Measurements from ENCODE around the gene C6orf15. TPM values are rescaled to one million over a fixed set of nuclear protein-coding genes. Genes with fewer than 3 reads are reported as not detected.
"Not testable (repeated sequence)": the region's sequence is repeated elsewhere in the genome, so short reads cannot be mapped to it uniquely, and the experiment has no call there.

C6orf15 gene
- total RNA-seq, 4 donors from 2014 or later, result 1.6 TPM; not detected in 3

- DNase-seq, result no peak
- H3K4me1 ChIP-seq, result peaks cover 0 to 35% (median 11%) of the 10 kb centered on the region in 3 donors
- intact Hi-C loops (cut with DNase I), result no loop called here
- TF ChIP-seq POLR2A (IDR thresholded peaks at IDR 0.05), result no peak
- TF ChIP-seq CTCF (IDR thresholded peaks at IDR 0.05), result no peak
- no peak overlapping the region for H3K27ac ChIP-seq
- H3K9me3 ChIP-seq, result no peaks in the 10 kb centered on the region
- 53 to 58% methylated on average over 4 of the region's 4 CpGs for WGBS, 2 donors
- H3K4me3 ChIP-seq, result no peak overlapping the region
- no peaks in the 10 kb centered on the region for H3K27me3 ChIP-seq
- H3K36me3 ChIP-seq, result no peaks in the 10 kb centered on the region
Measured at GRCh38 chr6:31074401-31074800, 38.0 kb downstream of the C6orf15 start.

- Histone ChIP-seq H3K36me3 (no peaks in the 10 kb centered on the region), H3K27me3 (no peaks in the 10 kb centered on the region), H3K9me3 (no peaks in the 10 kb centered on the region), H3K27ac (peak overlapping the region in 3 of 4 donors; percentile 2 to 53 (median 27)), H3K4me1 (peaks cover 0 to 58% (median 10%) of the 10 kb centered on the region in 3 donors), H3K4me3 (no peak overlapping the region)
- TF ChIP-seq POLR2A (IDR thresholded peaks at IDR 0.05) (no peak), CTCF (IDR thresholded peaks at IDR 0.05) (peak in 5 of 6 experiments; percentile 22 to 76 (median 62))
- intact Hi-C loops (cut with DNase I), result no loop called here
- 36 to 40% methylated on average over 5 to 6 of the region's 6 CpGs for WGBS, 2 donors
- no peak for DNase-seq
Measured at GRCh38 chr6:31070711-31071197, 41.6 kb downstream of the C6orf15 start.

GRCh38 chr6:31068669-31069340 lies 43.6 kb downstream of the C6orf15 start:
- H3K36me3 ChIP-seq, result no peaks in the 10 kb centered on the region
- peak overlapping the region in 2 of 4 donors; percentile 30 to 57 for H3K27ac ChIP-seq
- no peak overlapping the region for H3K4me3 ChIP-seq
- WGBS, 2 donors, result 41 to 60% methylated on average over 12 to 13 of the region's 13 CpGs
- TF ChIP-seq POLR2A (IDR thresholded peaks at IDR 0.05), result no peak
- TF ChIP-seq CTCF (IDR thresholded peaks at IDR 0.05), result peak; percentile 78 to 93 (median 82)
- H3K4me1 ChIP-seq, result peaks cover 0 to 71% (median 10%) of the 10 kb centered on the region in 3 donors
- no peaks in the 10 kb centered on the region for H3K27me3 ChIP-seq
- intact Hi-C loops (cut with DNase I), result loop anchor here (2.0 kb wide), 1 partner anchor 154 kb away; the partner anchor contains the start of gene VARS2
- no peaks in the 10 kb centered on the region for H3K9me3 ChIP-seq
- peak; percentile 18 for DNase-seq

- not testable (repeated sequence) for H3K9me3 ChIP-seq, H3K36me3 ChIP-seq, DNase-seq, H3K27me3 ChIP-seq
- H3K4me1 ChIP-seq, result peaks cover 0 to 74% (median 10%) of the 10 kb centered on the region in 3 donors
- WGBS, 2 donors, result 65 to 76% methylated on average over 3 to 4 of the region's 11 CpGs
- H3K4me3 ChIP-seq, result peak overlapping the region in 1 of 4 donors; percentile 13
- peak overlapping the region in 3 of 4 donors; percentile 30 to 57 (median 43) for H3K27ac ChIP-seq
- intact Hi-C loops (cut with DNase I), result loop anchor here (2.0 kb wide), 1 partner anchor 153 kb away; the partner anchor contains the start of gene VARS2
Measured at GRCh38 chr6:31067891-31068668, 44.3 kb downstream of the C6orf15 start.

GRCh38 chr6:31067028-31067427 lies 45.3 kb downstream of the C6orf15 start:
- Histone ChIP-seq H3K4me1 (peaks cover 0 to 74% (median 3%) of the 10 kb centered on the region in 3 donors), H3K27ac (peak overlapping the region in 2 of 4 donors; percentile 43 to 57)
- H3K27me3 ChIP-seq; H3K4me3 ChIP-seq; intact Hi-C loops (cut with DNase I); DNase-seq; H3K9me3 ChIP-seq; H3K36me3 ChIP-seq: not testable (repeated sequence)
- WGBS, 2 donors, result 88% methylated on average over 5 of the region's 32 CpGs; no CpG with 5 or more reads in 1 of the 2 donors

- 64 to 92% methylated on average over 2 of the region's 2 CpGs for WGBS, 2 donors
- no peak for DNase-seq
- intact Hi-C loops (cut with DNase I), result no loop called here
Measured at GRCh38 chr6:31065556-31065955, 46.8 kb downstream of the C6orf15 start.

More at GRCh38 chr6:31065556-31065955, 46.8 kb downstream of the C6orf15 start:
- TF ChIP-seq CTCF (IDR thresholded peaks at IDR 0.05) (no peak), POLR2A (IDR thresholded peaks at IDR 0.05) (no peak)
- Histone ChIP-seq H3K27me3 (peaks cover 0 to 5% (median 0%) of the 10 kb centered on the region in 4 donors), H3K36me3 (no peaks in the 10 kb centered on the region), H3K4me3 (no peak overlapping the region), H3K27ac (peak overlapping the region in 2 of 4 donors; percentile 51 to 77), H3K9me3 (no peaks in the 10 kb centered on the region), H3K4me1 (peaks cover 0 to 69% (median 3%) of the 10 kb centered on the region in 3 donors)

Measured in esophagus squamous epithelium (tissue), 5 donors.